Measurements from ENCODE around the gene CELSR2. TPM values are rescaled to one million over a fixed set of nuclear protein-coding genes. Genes with fewer than 3 reads are reported as not detected.

The CELSR2 gene
- total RNA-seq, 1 experiment from 2014 or later = 17.1 TPM

- DNase-seq (ENCODE audit: low read depth, low spot score) (no peak), ATAC-seq (peak; percentile 61)
- Histone ChIP-seq H3K36me3 (ENCODE audit: control insufficient read depth in 1 of 2, insufficient read depth in 2 of 2, low read length in 2 of 2) (peaks cover 24 to 25% of the 10 kb centered on the region in 2 experiments; a peak in 3 of 4 replicates), H3K4me1 (ENCODE audit: control insufficient read depth in 1 of 2, insufficient read depth in 2 of 2, low read length in 2 of 2) (peaks cover 6 to 18% of the 10 kb centered on the region in 2 experiments; a peak in 2 of 4 replicates), H3K4me3 (replicated peaks in 1 of 2; ENCODE audit: low read depth in 1 of 2, low read length in 2 of 2) (no peak overlapping the region), H3K27me3 (ENCODE audit: insufficient read depth, low read length) (no peaks in the 10 kb centered on the region), H3K27ac (ENCODE audit: low read depth, low read length) (no peak overlapping the region), H3K9ac (ENCODE audit: low read length) (no peak overlapping the region), H2AFZ (ENCODE audit: low read depth, low read length, poor library complexity, severe bottlenecking) (no peak overlapping the region), H3K9me3 (ENCODE audit: control insufficient read depth in 1 of 2, insufficient read depth in 1 of 2, low read depth in 1 of 2, low read length in 2 of 2) (no peaks in the 10 kb centered on the region), H3K9me2 (ENCODE audit: insufficient read depth) (no peaks in the 10 kb centered on the region), H4K20me1 (ENCODE audit: insufficient read depth) (no peaks in the 10 kb centered on the region), H3K4me2 (ENCODE audit: low read length) (no peak overlapping the region), H3K79me2 (ENCODE audit: insufficient read depth, low read length) (no peaks in the 10 kb centered on the region)
- RAD21 ChIA-PET (ENCODE audit: low non-redundant PET in 1 of 2, low total read pairs in 2 of 2, uncharacterized antibody in 2 of 2, unreplicated experiment in 2 of 2) = no interaction called here
- CTCF ChIA-PET = interaction anchor here (0.7 to 2.5 kb wide), 8 partner anchors 7 to 291 kb away, joined by 3 to 12 read pairs (median 4); partner anchors contain the start of genes ATXN7L2, SARS1 and SORT1
- TF ChIP-seq SRF (IDR thresholded peaks at IDR 0.05; ENCODE audit: low read depth) (no peak), EZH2 (IDR thresholded peaks at IDR 0.05) (no peak), RAD21 (IDR thresholded peaks at IDR 0.05; ENCODE audit: low read depth) (no peak), EGR1 (IDR thresholded peaks at IDR 0.05; ENCODE audit: low read depth) (no peak), YY1 (IDR thresholded peaks at IDR 0.05; ENCODE audit: extremely low read depth, insufficient replicate concordance, low read depth, low read length) (no peak), SP1 (IDR thresholded peaks at IDR 0.05; ENCODE audit: low read depth) (peak; percentile 35; the same call in 1 of the 2 replicates), EZH2phosphoT487 (IDR thresholded peaks at IDR 0.05; ENCODE audit: borderline replicate concordance) (no peak), POLR2A (IDR thresholded peaks at IDR 0.05; ENCODE audit: borderline replicate concordance, extremely low read depth, insufficient read depth, insufficient read length) (no peak), SIN3A (IDR thresholded peaks at IDR 0.05; ENCODE audit: low read depth) (0 out of 2 replicates have a peak, but pooled peaks have one; percentile 47), CEBPB (IDR thresholded peaks at IDR 0.05; ENCODE audit: low read depth) (no peak), ZFX (IDR thresholded peaks at IDR 0.05) (no peak), POLR2AphosphoS5 (IDR thresholded peaks at IDR 0.05; ENCODE audit: low read depth, low read length) (peak; percentile 62)
- TF ChIP-seq, protein P1, sequence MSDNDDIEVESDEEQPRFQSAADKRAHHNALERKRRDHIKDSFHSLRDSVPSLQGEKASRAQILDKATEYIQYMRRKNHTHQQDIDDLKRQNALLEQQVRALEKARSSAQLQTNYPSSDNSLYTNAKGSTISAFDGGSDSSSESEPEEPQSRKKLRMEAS (IDR thresholded peaks at IDR 0.05) = no peak
- TF ChIP-seq, protein P2, sequence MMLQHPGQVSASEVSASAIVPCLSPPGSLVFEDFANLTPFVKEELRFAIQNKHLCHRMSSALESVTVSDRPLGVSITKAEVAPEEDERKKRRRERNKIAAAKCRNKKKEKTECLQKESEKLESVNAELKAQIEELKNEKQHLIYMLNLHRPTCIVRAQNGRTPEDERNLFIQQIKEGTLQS (IDR thresholded peaks at IDR 0.05) = no peak
- POLR2A ChIA-PET = interaction anchor here (1.1 to 1.4 kb wide), 2 partner anchors 9 to 10 kb away, joined by 3 to 6 read pairs; partner anchors contain the start of gene CELSR2
- no TSS peak for BruUV-seq (replicated peaks)
- intact Hi-C loops (cut with micrococcal nuclease) = loop anchor here (1.0 kb wide), 1 partner anchor 9 kb away; the partner anchor contains the start of gene CELSR2
Observed at GRCh38 chr1:109240158-109241152, 8.9 kb upstream of the CELSR2 start.
